GM13976 (cell line): ENCODE measurements around the gene MYO6.

Source experiments
- DNase-seq: peaks from one replicate; pipeline ENCODE4 v3.0.0; 2012; ENCODE audit warnings: low spot score
- in situ Hi-C: fragments of 300-500 bp; cut with MboI; formaldehyde crosslinking; loops from one replicate; pipeline ENCODE4 v1.12.0; 2022; ENCODE audit warnings: low sequenced_read_pairs, mixed read lengths, inconsistent platforms; ENCODE audit not compliant: unreplicated experiment
- TF ChIP-seq, protein P1 (sequence below): IDR thresholded peaks from 2 replicates; pipeline ENCODE4 v1.5.1; 2012; ENCODE audit warnings: borderline replicate concordance, mild to moderate bottlenecking; ENCODE audit not compliant: insufficient read depth; ENCODE audit errors: extremely low read depth, missing control alignments, control extremely low read depth

MYO6 gene

GRCh38 chr6:75834447-75834846 lies 85.4 kb downstream of the MYO6 start:
- in situ Hi-C loops: no loop called here
- TF ChIP-seq, protein P1, sequence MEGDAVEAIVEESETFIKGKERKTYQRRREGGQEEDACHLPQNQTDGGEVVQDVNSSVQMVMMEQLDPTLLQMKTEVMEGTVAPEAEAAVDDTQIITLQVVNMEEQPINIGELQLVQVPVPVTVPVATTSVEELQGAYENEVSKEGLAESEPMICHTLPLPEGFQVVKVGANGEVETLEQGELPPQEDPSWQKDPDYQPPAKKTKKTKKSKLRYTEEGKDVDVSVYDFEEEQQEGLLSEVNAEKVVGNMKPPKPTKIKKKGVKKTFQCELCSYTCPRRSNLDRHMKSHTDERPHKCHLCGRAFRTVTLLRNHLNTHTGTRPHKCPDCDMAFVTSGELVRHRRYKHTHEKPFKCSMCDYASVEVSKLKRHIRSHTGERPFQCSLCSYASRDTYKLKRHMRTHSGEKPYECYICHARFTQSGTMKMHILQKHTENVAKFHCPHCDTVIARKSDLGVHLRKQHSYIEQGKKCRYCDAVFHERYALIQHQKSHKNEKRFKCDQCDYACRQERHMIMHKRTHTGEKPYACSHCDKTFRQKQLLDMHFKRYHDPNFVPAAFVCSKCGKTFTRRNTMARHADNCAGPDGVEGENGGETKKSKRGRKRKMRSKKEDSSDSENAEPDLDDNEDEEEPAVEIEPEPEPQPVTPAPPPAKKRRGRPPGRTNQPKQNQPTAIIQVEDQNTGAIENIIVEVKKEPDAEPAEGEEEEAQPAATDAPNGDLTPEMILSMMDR: no peak
- DNase-seq: no peak

DNA sequence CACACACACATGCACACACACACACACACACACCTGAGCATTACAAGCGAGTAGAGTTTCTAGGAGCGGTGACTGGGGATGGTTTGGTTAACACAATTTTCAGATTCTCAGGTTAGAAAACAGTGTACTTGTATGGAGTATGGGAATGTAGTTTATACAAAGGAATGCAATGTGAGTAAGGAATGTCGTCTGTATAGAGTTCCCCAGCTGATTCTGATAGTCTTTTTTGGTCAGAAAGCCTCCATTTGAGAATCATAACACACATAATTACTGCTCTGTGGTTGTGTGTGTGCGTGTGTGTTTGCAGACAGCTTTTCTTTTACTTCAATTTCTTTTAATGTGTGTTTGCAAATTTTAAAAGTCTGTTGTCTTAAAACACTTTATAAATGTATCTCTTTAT lies 93.2 kb downstream of the MYO6 start:
- in situ Hi-C loops: no loop called here
- TF ChIP-seq, protein P1: no peak
- DNase-seq: no peak

GRCh38 chr6:75842732-75843131 lies 93.7 kb downstream of the MYO6 start:
- DNase-seq: no peak
- in situ Hi-C loops: no loop called here
- TF ChIP-seq, protein P1: no peak

- TF ChIP-seq, protein P1: no peak
- DNase-seq: no peak
- in situ Hi-C loops: no loop called here
Measured at GRCh38 chr6:75843396-75843795, 94.4 kb downstream of the MYO6 start.

DNA sequence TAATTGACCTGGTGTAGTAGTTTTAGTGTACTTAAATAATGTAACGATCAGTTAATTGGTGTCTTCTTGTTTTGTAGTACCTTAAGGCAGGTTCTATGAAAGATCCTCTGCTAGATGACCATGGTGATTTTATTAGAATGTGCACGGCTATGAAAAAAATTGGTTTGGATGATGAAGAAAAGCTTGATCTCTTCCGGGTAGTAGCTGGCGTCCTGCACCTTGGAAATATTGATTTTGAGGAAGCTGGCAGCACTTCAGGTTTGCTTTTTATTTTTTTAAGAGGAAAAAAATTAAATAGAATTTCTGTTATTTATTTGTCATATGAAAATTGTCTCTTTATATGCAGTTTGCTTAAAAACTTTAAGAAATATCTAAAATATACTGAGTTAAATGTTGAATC lies 99.2 kb downstream of the MYO6 start:
- TF ChIP-seq, protein P1: no peak
- in situ Hi-C loops: no loop called here
- DNase-seq: no peak

GRCh38 chr6:75849329-75850025 lies 100.4 kb downstream of the MYO6 start:
- TF ChIP-seq, protein P1: no peak
- in situ Hi-C loops: no loop called here
- DNase-seq: no peak

- in situ Hi-C loops: no loop called here
- no peak for DNase-seq
- TF ChIP-seq, protein P1: no peak
Measured at GRCh38 chr6:75850026-75850833, 101.2 kb downstream of the MYO6 start.
